Neuronal stem cell (in vitro differentiated cells): ENCODE data around the gene SMC1B.
A peak's percentile ranks its signal among the peaks of the same experiment; 100 is the strongest.

Source experiments
- DNase-seq: peaks from one replicate; pipeline ENCODE4 v3.0.0-alpha.2; 2013; ENCODE audit warnings: low spot score
- H2AFZ ChIP-seq: one replicate; pipeline ENCODE4 v1.6.1; 2013; ENCODE audit warnings: mild to moderate bottlenecking, low read length, inconsistent platforms
- H2AK5ac ChIP-seq: 2 replicates; pipeline ENCODE4 v1.6.1; 2013; ENCODE audit warnings: low read depth, mild to moderate bottlenecking, inconsistent platforms, low read length, moderate library complexity, mixed read lengths
- H2BK120ac ChIP-seq: 2 replicates; pipeline ENCODE4 v1.6.1; 2013; ENCODE audit warnings: low read depth, mild to moderate bottlenecking, inconsistent platforms, low read length, moderate library complexity, mixed read lengths
- H2BK12ac ChIP-seq: one replicate; pipeline ENCODE4 v1.6.1; 2013; ENCODE audit warnings: low read length, inconsistent platforms
- H2BK15ac ChIP-seq: 2 replicates; pipeline ENCODE4 v1.6.1; 2013; ENCODE audit warnings: mild to moderate bottlenecking, low read length, inconsistent platforms, mixed read lengths
- H2BK5ac ChIP-seq: one replicate; pipeline ENCODE4 v1.6.1; 2013; ENCODE audit warnings: inconsistent platforms, mild to moderate bottlenecking, low read length, moderate library complexity
- H3K14ac ChIP-seq: one replicate; pipeline ENCODE4 v1.6.1; 2013; ENCODE audit warnings: low read length, inconsistent platforms
- H3K18ac ChIP-seq: 2 replicates; pipeline ENCODE4 v1.6.1; 2013; ENCODE audit warnings: low read length, inconsistent platforms
- H3K23ac ChIP-seq: 2 replicates; pipeline ENCODE4 v1.6.1; 2013; ENCODE audit warnings: low read depth, mild to moderate bottlenecking, mixed read lengths, low read length, inconsistent platforms; ENCODE audit not compliant: poor library complexity
- H3K27ac ChIP-seq: replicated peaks from 3 replicates; pipeline ENCODE4 v1.5.1; 2013; ENCODE audit warnings: low read length, inconsistent platforms
- H3K27me3 ChIP-seq, 3 experiments: 2 replicates each; pipeline ENCODE4 v1.6.1; 2013; ENCODE audit warnings: low read length in 3 of 3, mild to moderate bottlenecking in 2 of 3, inconsistent platforms in 1 of 3, low read depth in 1 of 3, mixed read lengths in 1 of 3, moderate library complexity in 1 of 3; ENCODE audit not compliant: control insufficient read depth in 3 of 3, insufficient read depth in 3 of 3
- H3K36me3 ChIP-seq, 2 donors: replicated peaks in 1 of 2; 2 replicates each; pipeline ENCODE4 v1.6.1; 2013; ENCODE audit warnings: low read length in 2 of 2; ENCODE audit not compliant: control insufficient read depth in 2 of 2, insufficient read depth in 2 of 2
- H3K4ac ChIP-seq: 2 replicates; pipeline ENCODE4 v1.6.1; 2013; ENCODE audit warnings: inconsistent platforms, mild to moderate bottlenecking, low read length, moderate library complexity
- H3K4me1 ChIP-seq, 2 donors: 1 replicate in 1 of 2; 2 replicates in 1 of 2; pipeline ENCODE4 v1.6.1; 2013; ENCODE audit warnings: low read length in 2 of 2, low read depth in 1 of 2; ENCODE audit not compliant: control insufficient read depth in 2 of 2, insufficient read depth in 1 of 2
- H3K4me2 ChIP-seq: one replicate; pipeline ENCODE4 v1.6.1; 2013; ENCODE audit warnings: mild to moderate bottlenecking, low read length, inconsistent platforms; ENCODE audit not compliant: insufficient read depth, poor library complexity, severe bottlenecking
- H3K4me3 ChIP-seq, 2 donors: 2 replicates each; pipeline ENCODE4 v1.5.1; 2013; ENCODE audit warnings: low read length in 2 of 2, mild to moderate bottlenecking in 2 of 2, inconsistent platforms in 1 of 2, moderate library complexity in 1 of 2
- H3K79me1 ChIP-seq: one replicate; pipeline ENCODE4 v1.6.1; 2013; ENCODE audit warnings: low read depth, mild to moderate bottlenecking, inconsistent platforms, low read length, moderate library complexity
- H3K9ac ChIP-seq: one replicate; pipeline ENCODE4 v1.6.1; 2013; ENCODE audit warnings: mild to moderate bottlenecking, low read depth, low read length, inconsistent platforms; ENCODE audit not compliant: poor library complexity
- H3K9me3 ChIP-seq, 2 donors: replicated peaks in 1 of 2; 2 replicates each; pipeline versions ENCODE3 to v1.6.1; 2013; ENCODE audit warnings: low read length in 2 of 2, mild to moderate bottlenecking in 2 of 2, inconsistent platforms in 1 of 2, low read depth in 1 of 2, mixed read lengths in 1 of 2, moderate library complexity in 1 of 2; ENCODE audit not compliant: control insufficient read depth in 2 of 2, insufficient read depth in 1 of 2
- H4K8ac ChIP-seq: one replicate; pipeline ENCODE4 v1.6.1; 2013; ENCODE audit warnings: low read depth, mild to moderate bottlenecking, inconsistent platforms, low read length, moderate library complexity
- H4K91ac ChIP-seq: one replicate; pipeline ENCODE4 v1.6.1; 2013; ENCODE audit warnings: low read length, low read depth, mild to moderate bottlenecking, inconsistent platforms; ENCODE audit not compliant: poor library complexity
- WGBS, 2 donors: extraction: QIAGEN DNeasy Blood & Tissue Kit; methylation state at CpG; one replicate each; pipeline ENCODE4 v1.1.7; 2013; ENCODE audit warnings: missing lambda C conversion rate in 2 of 2, mixed read lengths in 1 of 2; ENCODE audit not compliant: insufficient read length in 2 of 2, insufficient replicate concordance in 1 of 2; ENCODE audit errors: extremely low coverage in 2 of 2; 5-methylcytosine and 5-hydroxymethylcytosine counted together

SMC1B gene

GRCh38 chr22:45425101-45425500 is 11.7 kb upstream of the SMC1B start:
- Histone ChIP-seq H4K8ac (no peak overlapping the region), H3K18ac (no peak overlapping the region), H2BK5ac (no peak overlapping the region), H3K36me3 (no peaks in the 10 kb centered on the region), H3K79me1 (peaks cover 5% of the 10 kb centered on the region), H3K4ac (no peak overlapping the region), H3K4me3 (no peak overlapping the region), H2AK5ac (peak overlapping the region; percentile 30), H3K27me3 (peaks cover 0 to 24% (median 0%) of the 10 kb centered on the region in 3 experiments), H3K27ac (no peak overlapping the region), H3K14ac (no peak overlapping the region), H2BK120ac (no peak overlapping the region), H2BK15ac (no peak overlapping the region), H2AFZ (no peak overlapping the region), H2BK12ac (no peak overlapping the region), H3K23ac (no peak overlapping the region), H3K9me3 (peaks cover 0 to 3% of the 10 kb centered on the region in 2 donors), H3K4me2 (no peak overlapping the region), H4K91ac (no peak overlapping the region), H3K9ac (no peak overlapping the region), H3K4me1 (no peaks in the 10 kb centered on the region)
- DNase-seq, result no peak
- WGBS, 2 donors, result no CpG with 5 or more reads among the region's 5 CpGs

DNA sequence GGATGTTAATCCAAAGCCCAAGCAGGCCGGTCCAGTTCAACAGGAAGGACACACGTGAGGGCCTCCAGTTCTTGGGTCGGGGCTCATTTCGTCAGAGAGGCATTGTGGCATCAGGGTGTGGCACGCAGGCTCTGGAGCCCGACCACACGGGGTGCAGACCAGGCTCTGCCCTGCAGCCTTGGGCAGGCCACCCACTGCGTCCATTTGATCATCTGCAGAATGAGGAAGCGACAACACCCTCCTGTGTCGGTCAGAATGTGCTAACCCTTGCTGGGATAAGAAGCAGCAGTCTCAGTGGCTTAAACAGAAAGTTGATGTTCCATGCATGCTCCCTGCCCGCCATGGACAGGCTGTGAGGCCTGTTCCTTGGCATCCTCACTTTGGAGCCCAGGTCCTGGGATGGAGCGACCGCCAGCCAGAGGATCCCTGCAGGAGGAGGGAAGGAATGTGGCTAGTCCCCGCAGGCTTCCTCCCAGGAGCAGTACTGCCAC is 10.9 kb upstream of the SMC1B start:
- no peak for DNase-seq
- peaks cover 0 to 3% of the 10 kb centered on the region in 2 donors for H3K9me3 ChIP-seq
- no peaks in the 10 kb centered on the region for H3K4me1 ChIP-seq
- no peak overlapping the region for H2BK12ac ChIP-seq
- H2BK5ac ChIP-seq, result no peak overlapping the region
- H3K36me3 ChIP-seq, result no peaks in the 10 kb centered on the region
- peak overlapping the region; percentile 68 for H3K18ac ChIP-seq
- H3K4ac ChIP-seq, result no peak overlapping the region
- no peak overlapping the region for H2AFZ ChIP-seq
- peaks cover 0 to 17% (median 0%) of the 10 kb centered on the region in 3 experiments for H3K27me3 ChIP-seq
- H3K27ac ChIP-seq, result no peak overlapping the region
- no peak overlapping the region for H3K4me2 ChIP-seq
- no peak overlapping the region for H3K9ac ChIP-seq
- H3K14ac ChIP-seq, result no peak overlapping the region
- peaks cover 5% of the 10 kb centered on the region for H3K79me1 ChIP-seq
- no peak overlapping the region for H2BK120ac ChIP-seq
- H3K4me3 ChIP-seq, result no peak overlapping the region
- H2BK15ac ChIP-seq, result no peak overlapping the region
- H3K23ac ChIP-seq, result no peak overlapping the region
- peak overlapping the region; percentile 22 for H2AK5ac ChIP-seq
- no peak overlapping the region for H4K8ac ChIP-seq
- no CpG with 5 or more reads among the region's 14 CpGs for WGBS, 2 donors
- H4K91ac ChIP-seq, result peak overlapping the region; percentile 87

- Histone ChIP-seq H3K18ac (no peak overlapping the region), H2BK5ac (no peak overlapping the region), H3K27ac (no peak overlapping the region), H3K4me3 (no peak overlapping the region), H3K9ac (no peak overlapping the region), H2AK5ac (no peak overlapping the region), H2BK12ac (no peak overlapping the region), H2AFZ (no peak overlapping the region), H3K9me3 (peaks cover 0 to 3% of the 10 kb centered on the region in 2 donors), H3K4ac (no peak overlapping the region), H3K79me1 (peaks cover 5% of the 10 kb centered on the region), H3K4me2 (no peak overlapping the region), H4K8ac (no peak overlapping the region), H3K36me3 (peaks cover 0 to 2% of the 10 kb centered on the region in 2 donors), H3K27me3 (peaks cover 0 to 17% (median 0%) of the 10 kb centered on the region in 3 experiments), H3K4me1 (no peaks in the 10 kb centered on the region), H2BK120ac (no peak overlapping the region), H3K23ac (no peak overlapping the region), H3K14ac (no peak overlapping the region), H4K91ac (no peak overlapping the region), H2BK15ac (no peak overlapping the region)
- no peak for DNase-seq
- no CpG with 5 or more reads among the region's 4 CpGs for WGBS, 2 donors
Observed at GRCh38 chr22:45423524-45423923, 10.1 kb upstream of the SMC1B start.

DNA sequence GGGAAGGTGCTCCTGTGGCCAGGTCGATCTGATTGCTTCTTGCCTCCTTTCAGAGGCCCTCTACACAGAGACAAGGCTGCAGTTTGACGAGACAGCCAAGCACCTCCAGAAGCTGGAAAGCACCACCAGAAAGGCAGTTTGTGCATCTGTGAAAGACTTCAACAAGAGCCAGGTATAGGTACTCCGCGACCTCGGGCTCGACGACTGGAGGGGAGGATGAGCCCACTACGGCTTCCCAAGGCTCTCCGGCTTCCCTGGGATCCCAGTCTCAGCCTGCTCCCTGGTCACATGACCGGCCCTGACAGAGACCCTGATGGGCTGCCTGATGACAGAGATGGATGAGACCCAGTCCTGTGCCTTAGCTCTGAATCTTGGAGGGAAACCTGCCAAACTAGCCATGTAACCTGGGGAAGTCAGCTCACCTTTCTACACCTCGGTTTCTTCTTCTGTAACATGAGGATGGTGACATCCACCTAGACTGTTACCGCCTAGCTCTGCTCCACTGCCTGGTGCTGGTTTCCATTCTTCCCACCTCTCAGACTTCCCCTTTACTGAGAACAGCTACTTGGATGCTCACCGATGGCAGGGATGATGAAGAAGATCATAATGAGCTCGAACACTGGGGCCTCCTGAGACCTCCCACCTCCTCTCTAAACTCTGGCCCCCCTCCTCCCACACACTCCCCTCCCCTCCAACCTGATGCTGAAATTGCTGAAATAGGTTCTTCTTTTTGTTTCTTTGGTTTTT is 9.0 kb upstream of the SMC1B start:
- H3K27ac ChIP-seq, result no peak overlapping the region
- peaks cover 0 to 3% of the 10 kb centered on the region in 2 donors for H3K9me3 ChIP-seq
- H2BK15ac ChIP-seq, result no peak overlapping the region
- no peak overlapping the region for H2BK5ac ChIP-seq
- no peak overlapping the region for H3K23ac ChIP-seq
- peaks cover 0 to 2% of the 10 kb centered on the region in 2 donors for H3K36me3 ChIP-seq
- no peak overlapping the region for H3K18ac ChIP-seq
- no peak overlapping the region for H3K4me3 ChIP-seq
- H3K27me3 ChIP-seq, result peaks cover 0 to 18% (median 0%) of the 10 kb centered on the region in 3 experiments
- WGBS, 2 donors, result no CpG with 5 or more reads among the region's 14 CpGs
- H3K4me2 ChIP-seq, result no peak overlapping the region
- no peak overlapping the region for H2BK12ac ChIP-seq
- H2BK120ac ChIP-seq, result no peak overlapping the region
- H3K9ac ChIP-seq, result no peak overlapping the region
- no peak overlapping the region for H4K8ac ChIP-seq
- no peak overlapping the region for H2AFZ ChIP-seq
- no peak for DNase-seq
- H3K14ac ChIP-seq, result no peak overlapping the region
- no peak overlapping the region for H2AK5ac ChIP-seq
- H4K91ac ChIP-seq, result no peak overlapping the region
- no peak overlapping the region for H3K4ac ChIP-seq
- H3K79me1 ChIP-seq, result peaks cover 5% of the 10 kb centered on the region
- no peaks in the 10 kb centered on the region for H3K4me1 ChIP-seq
